Stimulated activated memory B cell treated with anti-CD40 and anti-IgM and Interleukin-4, amounts not matched to agents 10 μg/mL and 1 μg/mL and 100 μg/mL, for 72 hours (primary cell): ENCODE measurements around the gene C1GALT1C1L.
"Not testable (repeated sequence)": the region's sequence is repeated elsewhere in the genome, so short reads cannot be mapped to it uniquely, and the experiment has no call there.

Experiments used
- ATAC-seq: fragments of 150-1000 bp; cut with Tn5 transposase; 2 replicates; pipeline ENCODE4 v1.10.0; 2021
- H3K27ac Mint-ChIP-seq: one replicate; pipeline ENCODE4 v1.8.0; 2022; ENCODE audit warnings: mild to moderate bottlenecking, mixed read lengths
- H3K27me3 Mint-ChIP-seq: one replicate; pipeline ENCODE4 v1.8.0; 2022; ENCODE audit warnings: mixed read lengths
- H3K36me3 Mint-ChIP-seq: one replicate; pipeline ENCODE4 v1.8.0; 2022; ENCODE audit warnings: mixed read lengths
- H3K4me1 Mint-ChIP-seq: one replicate; pipeline ENCODE4 v1.8.0; 2022; ENCODE audit warnings: mixed read lengths
- H3K4me3 Mint-ChIP-seq: one replicate; pipeline ENCODE4 v1.8.0; 2022; ENCODE audit warnings: mild to moderate bottlenecking, moderate library complexity, mixed read lengths
- H3K9me3 Mint-ChIP-seq: one replicate; pipeline ENCODE4 v1.8.0; 2022; ENCODE audit warnings: mixed read lengths

Gene C1GALT1C1L

DNA sequence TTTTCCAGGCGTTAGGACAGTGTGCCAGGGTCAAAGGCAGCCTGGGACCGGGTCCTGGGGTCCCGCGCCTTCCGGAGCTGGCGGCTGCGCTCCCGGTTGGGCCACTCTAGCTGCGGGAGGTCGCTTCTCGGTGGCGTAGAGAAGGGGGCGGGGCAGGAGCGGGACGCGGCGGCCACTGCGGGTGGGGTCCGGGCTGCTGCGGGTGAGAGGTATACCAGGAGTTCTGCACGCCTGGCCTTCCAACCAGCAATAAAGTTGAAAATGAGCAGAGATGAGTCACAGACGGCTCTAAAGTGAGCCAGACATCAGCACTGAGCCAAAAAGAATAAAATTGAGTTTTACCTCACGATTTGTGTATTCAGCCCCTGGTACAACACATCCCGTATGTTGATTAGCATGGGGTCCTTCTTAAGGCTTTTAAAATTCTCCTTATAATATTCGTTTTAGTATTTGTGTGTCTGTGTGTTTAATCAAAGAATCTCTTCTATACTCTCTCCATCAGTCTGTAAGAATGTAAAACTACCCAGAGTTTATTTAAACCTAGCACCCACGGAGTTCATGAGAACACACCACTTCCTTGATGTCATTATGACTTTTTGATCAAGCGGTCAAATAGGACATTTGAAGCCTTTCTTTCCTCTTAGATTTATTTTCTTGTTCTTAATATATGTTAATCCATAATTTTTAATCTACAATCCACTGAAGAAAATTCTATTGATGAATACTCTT, at the start of gene C1GALT1C1L:
Gene C1GALT1C1L, minus strand, starts transcription at position 108 of the 729 bp plus-strand sequence. Its CDS starts 107 bp downstream, at position 1.
- peaks cover 23% of the 10 kb centered on the region for H3K27me3 Mint-ChIP-seq
- peak within 1 kb of the TSS; percentile 65 for H3K4me3 Mint-ChIP-seq
- peaks cover 6% of the 10 kb centered on the region for H3K9me3 Mint-ChIP-seq
- peaks cover 8% of the 10 kb centered on the region for H3K4me1 Mint-ChIP-seq
- ATAC-seq = peak; percentile 64
- peaks cover 10% of the 10 kb centered on the region for H3K36me3 Mint-ChIP-seq
- no peak within 1 kb of the TSS for H3K27ac Mint-ChIP-seq

DNA sequence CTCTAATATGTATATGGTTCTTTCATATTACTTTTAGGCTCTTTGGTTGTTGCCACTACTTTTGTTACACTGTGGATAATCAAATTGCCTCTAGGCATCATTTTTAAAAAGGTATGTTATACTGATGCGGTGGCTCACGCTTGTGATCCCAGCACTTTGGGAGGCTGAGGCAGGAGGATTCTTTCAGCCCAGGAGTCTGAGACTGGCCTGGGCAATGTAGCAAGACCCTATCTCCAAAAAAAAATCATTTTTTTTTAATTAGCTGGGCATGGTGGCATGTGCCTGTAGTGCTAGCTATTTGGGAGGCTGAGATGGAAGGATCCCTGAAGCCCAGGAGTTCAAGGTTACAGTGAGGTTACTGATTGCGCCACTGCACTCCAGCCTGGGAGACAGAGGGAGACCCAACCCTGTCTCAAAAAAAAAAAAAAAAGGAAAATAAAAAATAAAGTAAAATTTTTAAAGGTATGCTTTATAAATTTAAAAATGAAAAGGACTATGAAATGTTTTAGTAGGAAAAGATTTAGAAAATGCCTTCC, 49.5 kb upstream of the C1GALT1C1L start:
- Mint-ChIP-seq H3K4me1 (no peaks in the 10 kb centered on the region), H3K27me3 (no peaks in the 10 kb centered on the region), H3K27ac (no peak overlapping the region), H3K4me3 (no peak overlapping the region), H3K9me3 (no peaks in the 10 kb centered on the region), H3K36me3 (no peaks in the 10 kb centered on the region)
- ATAC-seq = no peak

GRCh38 chr2:43724728-43725526, 48.7 kb upstream of the C1GALT1C1L start:
- H3K27me3 Mint-ChIP-seq = no peaks in the 10 kb centered on the region
- no peak overlapping the region for H3K4me3 Mint-ChIP-seq
- no peaks in the 10 kb centered on the region for H3K36me3 Mint-ChIP-seq
- ATAC-seq = peak; percentile 36
- H3K4me1 Mint-ChIP-seq = no peaks in the 10 kb centered on the region
- H3K27ac Mint-ChIP-seq = no peak overlapping the region
- no peaks in the 10 kb centered on the region for H3K9me3 Mint-ChIP-seq

DNA sequence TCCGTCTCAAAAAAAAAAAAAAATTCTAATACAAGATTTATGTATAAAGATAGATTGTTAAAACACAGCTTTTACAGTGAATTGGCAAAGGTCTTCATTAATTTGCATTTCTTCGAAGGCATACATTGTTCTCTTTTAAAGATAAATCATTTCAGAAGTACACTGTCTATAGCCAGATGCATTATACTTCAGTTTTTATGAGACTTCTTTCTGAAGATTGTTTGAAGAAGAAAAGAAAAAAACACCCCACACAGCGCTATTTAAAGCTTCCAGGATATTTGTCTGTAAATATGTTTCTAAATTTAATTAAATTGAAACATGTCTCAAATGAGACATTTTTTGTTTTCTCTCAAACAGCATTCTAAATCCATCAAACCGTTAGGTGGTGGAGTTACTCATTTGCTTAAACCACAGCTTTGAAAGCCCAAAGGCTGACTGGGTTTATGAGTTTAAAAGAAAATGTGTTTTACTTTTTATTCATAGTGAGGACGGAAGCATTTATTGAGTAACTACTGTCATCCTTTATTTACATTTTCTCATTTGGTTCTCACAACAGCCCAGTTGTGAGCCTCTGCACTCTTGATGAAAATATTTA, 42.4 kb upstream of the C1GALT1C1L start:
- Mint-ChIP-seq H3K9me3 (no peaks in the 10 kb centered on the region), H3K4me3 (no peak overlapping the region), H3K27ac (no peak overlapping the region), H3K4me1 (peaks cover 13% of the 10 kb centered on the region), H3K36me3 (no peaks in the 10 kb centered on the region), H3K27me3 (no peaks in the 10 kb centered on the region)
- ATAC-seq = no peak

DNA sequence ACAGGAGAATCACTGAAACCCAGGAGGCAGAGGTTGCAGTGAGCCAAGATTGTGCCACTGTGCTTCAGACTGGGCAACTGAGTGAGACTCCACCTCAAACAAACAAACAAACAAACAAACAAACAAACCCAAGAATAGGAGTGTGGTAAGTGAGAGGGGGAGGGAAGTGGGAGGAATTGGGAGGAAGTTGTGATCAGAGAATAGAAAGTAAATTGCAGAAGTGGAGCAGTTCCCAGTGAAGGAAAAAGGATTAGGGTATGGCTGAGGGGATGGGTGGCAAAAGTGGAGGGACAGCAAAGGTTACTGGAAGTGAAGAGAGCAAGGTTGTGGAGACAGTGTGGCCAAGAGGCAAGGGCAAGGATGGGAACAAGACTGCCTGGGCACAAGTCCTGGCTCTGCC, 41.1 kb upstream of the C1GALT1C1L start:
- ATAC-seq = no peak
- Mint-ChIP-seq H3K27ac (no peak overlapping the region), H3K4me1 (peaks cover 13% of the 10 kb centered on the region), H3K36me3 (no peaks in the 10 kb centered on the region), H3K4me3 (no peak overlapping the region), H3K27me3 (peaks cover 4% of the 10 kb centered on the region), H3K9me3 (no peaks in the 10 kb centered on the region)

DNA sequence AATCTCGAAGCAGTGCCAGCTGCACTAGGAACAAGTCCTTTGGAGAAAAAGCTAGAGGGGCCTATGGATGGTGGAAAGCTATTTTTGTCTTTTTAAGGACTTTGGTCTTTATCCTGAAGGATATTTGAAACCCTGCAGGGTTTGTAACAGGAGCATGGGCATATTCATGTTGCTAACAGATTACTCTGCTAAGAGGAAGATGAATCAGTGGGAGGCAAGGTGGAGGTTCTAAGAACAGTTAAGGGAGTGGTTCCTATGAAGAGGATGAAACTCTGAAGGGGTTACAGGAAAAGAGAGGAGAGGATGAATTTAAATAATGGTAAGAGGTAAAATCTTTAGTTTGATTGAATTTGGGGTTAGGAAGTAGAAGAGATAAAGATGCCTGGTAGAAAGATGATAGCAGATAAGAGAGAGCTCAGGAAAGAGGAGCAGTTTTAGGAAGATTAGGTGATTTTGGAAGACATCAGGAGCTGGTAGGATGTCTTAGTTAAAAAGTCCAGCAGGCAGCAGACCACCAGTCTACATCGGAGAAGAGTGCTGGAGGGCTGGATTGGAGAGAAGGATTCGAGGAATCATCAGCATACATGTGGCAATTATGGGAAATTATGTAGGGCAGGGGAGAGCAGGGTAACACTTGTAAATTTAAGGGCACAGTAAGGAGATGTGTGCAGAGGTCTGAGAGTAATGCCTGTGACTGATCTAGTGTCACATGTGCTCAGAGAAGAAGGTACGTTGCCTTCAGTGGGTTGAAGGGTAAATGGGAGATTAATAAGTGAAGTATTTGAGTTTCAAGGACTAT, 39.3 kb upstream of the C1GALT1C1L start:
- Mint-ChIP-seq H3K27me3 (peaks cover 8% of the 10 kb centered on the region), H3K36me3 (no peaks in the 10 kb centered on the region), H3K4me3 (no peak overlapping the region), H3K27ac (no peak overlapping the region), H3K9me3 (no peaks in the 10 kb centered on the region), H3K4me1 (peaks cover 13% of the 10 kb centered on the region)
- ATAC-seq = no peak

- ATAC-seq = no peak
- Mint-ChIP-seq H3K4me1 (peaks cover 13% of the 10 kb centered on the region), H3K27me3 (peaks cover 8% of the 10 kb centered on the region), H3K27ac (no peak overlapping the region), H3K36me3 (no peaks in the 10 kb centered on the region), H3K9me3 (no peaks in the 10 kb centered on the region), H3K4me3 (no peak overlapping the region)
Measured at GRCh38 chr2:43714164-43714563, 37.9 kb upstream of the C1GALT1C1L start.

DNA sequence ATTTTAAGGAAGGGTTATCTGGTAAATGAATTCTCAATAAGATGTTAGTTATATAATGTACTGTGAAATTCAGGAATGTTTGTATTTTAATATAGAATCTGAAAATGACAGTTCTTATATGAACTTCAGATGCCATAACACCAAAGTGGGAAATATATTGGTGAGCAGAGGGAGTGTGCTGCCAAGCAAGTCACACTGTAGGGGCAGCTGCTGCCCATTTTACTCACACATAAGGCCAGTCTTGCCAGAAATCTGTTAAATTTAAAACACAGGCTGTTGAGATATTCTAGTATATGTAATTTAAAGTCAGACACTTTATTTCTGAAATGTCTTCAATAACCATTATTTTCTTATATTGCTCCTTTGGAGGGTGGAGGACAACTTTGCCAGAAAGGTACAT, 34.6 kb upstream of the C1GALT1C1L start:
- Mint-ChIP-seq H3K27me3 (peaks cover 18% of the 10 kb centered on the region), H3K9me3 (no peaks in the 10 kb centered on the region), H3K27ac (no peak overlapping the region), H3K4me3 (no peak overlapping the region), H3K4me1 (no peaks in the 10 kb centered on the region), H3K36me3 (no peaks in the 10 kb centered on the region)
- ATAC-seq = no peak

DNA sequence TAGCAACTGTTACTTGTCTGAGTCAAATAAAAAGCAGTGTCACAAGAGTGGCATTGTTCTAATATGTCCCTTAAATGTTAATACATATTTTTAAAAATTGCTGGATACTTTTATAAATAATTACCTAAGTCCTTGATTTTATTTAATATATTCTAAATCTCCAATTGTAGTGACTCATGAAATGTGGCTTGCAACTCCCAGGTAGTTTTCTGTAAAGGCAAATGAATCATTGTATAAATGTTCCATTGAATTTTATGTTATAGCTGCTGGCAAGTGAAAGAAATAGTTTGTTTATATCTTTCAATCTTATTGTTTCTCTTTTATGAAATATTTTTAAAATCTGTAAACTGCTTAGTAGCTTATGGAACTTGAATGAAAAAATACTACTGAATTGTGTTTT, 32.7 kb upstream of the C1GALT1C1L start:
- no peak for ATAC-seq
- Mint-ChIP-seq H3K4me1 (no peaks in the 10 kb centered on the region), H3K9me3 (no peaks in the 10 kb centered on the region), H3K4me3 (no peak overlapping the region), H3K27ac (no peak overlapping the region), H3K27me3 (peaks cover 18% of the 10 kb centered on the region), H3K36me3 (no peaks in the 10 kb centered on the region)

- H3K4me3 Mint-ChIP-seq = no peak overlapping the region
- no peaks in the 10 kb centered on the region for H3K4me1 Mint-ChIP-seq
- ATAC-seq = no peak
- peaks cover 18% of the 10 kb centered on the region for H3K27me3 Mint-ChIP-seq
- no peak overlapping the region for H3K27ac Mint-ChIP-seq
- no peaks in the 10 kb centered on the region for H3K9me3 Mint-ChIP-seq
- H3K36me3 Mint-ChIP-seq = no peaks in the 10 kb centered on the region
Measured at GRCh38 chr2:43708178-43708577, 31.9 kb upstream of the C1GALT1C1L start.

DNA sequence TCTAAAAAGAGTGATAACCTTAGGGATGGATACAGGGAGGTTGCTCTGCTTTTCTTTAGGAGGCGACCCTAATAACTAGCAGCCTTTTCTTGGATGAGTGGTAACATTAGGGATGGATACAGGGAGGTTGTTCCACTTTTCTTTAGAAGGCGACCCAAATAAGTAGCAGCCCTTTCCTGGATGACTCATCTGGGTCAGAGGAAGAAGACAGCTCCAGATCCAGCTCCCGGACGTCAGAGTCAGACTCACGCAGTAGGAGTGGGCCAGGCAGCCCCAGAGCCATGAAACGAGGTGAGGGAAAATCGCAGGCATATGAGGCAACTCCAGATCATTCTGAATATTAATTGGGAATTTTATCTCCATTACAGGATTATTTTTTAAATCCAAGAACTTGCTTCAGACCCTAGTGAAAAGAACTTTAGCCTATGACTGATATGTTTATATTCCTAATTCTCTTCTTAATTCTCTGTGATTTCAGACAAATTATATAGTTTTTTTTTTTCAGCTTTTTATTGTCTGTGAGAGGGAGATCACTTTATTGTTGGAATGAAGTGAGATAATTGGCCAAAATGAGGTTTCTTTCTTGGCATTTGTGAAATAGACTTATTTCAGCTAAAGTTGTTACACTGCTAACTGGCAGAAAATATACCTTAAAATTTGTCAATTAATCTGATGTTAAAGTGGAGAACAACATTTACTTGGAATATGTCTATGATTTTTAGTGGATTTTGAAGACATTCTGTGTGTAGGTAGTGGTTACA, 31.2 kb upstream of the C1GALT1C1L start:
- peaks cover 15% of the 10 kb centered on the region for H3K27me3 Mint-ChIP-seq
- no peak overlapping the region for H3K27ac Mint-ChIP-seq
- H3K36me3 Mint-ChIP-seq = no peaks in the 10 kb centered on the region
- H3K4me3 Mint-ChIP-seq = no peak overlapping the region
- H3K9me3 Mint-ChIP-seq = no peaks in the 10 kb centered on the region
- no peaks in the 10 kb centered on the region for H3K4me1 Mint-ChIP-seq
- no peak for ATAC-seq

DNA sequence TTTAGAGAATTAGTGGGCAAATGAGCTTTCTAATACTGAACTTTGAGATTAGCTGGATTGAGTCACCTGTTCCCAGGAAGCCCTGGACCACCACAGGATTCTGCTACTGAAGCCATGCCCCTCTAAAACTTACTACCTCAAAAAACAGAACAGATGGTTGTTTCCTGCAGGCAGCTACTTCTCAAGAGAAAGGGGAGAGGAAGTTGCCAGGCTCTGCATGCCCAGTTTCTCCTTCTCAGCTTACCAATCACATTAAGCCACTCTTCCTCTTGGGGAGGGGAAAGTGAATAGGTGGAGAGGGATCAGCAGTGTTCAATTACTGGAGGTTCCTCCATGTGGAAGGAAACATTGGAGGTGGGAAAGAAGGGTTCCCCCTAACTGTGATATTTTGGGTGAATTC, 24.9 kb upstream of the C1GALT1C1L start:
- Mint-ChIP-seq H3K4me3 (no peak overlapping the region), H3K4me1 (peaks cover 24% of the 10 kb centered on the region), H3K27ac (peak overlapping the region; percentile 34), H3K9me3 (no peaks in the 10 kb centered on the region), H3K27me3 (peaks cover 9% of the 10 kb centered on the region), H3K36me3 (no peaks in the 10 kb centered on the region)
- no peak for ATAC-seq

DNA sequence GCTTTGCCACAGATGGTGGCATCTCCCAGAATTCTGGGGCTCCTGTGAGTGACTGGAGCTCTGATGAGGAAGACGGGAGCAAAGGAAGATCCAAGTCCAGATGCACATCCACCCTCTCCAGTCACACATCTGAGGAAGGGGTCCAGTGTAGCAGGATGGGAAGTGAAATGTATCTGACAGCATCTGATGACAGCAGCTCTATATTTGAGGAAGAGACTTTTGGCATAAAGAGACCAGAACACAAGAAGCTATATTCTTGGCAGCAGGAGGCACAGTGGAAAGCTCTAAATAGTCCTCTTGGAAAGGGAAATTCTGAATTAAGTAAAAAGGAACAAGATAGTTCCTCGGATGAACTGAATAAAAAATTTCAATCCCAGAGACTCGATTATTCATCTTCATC, 23.5 kb upstream of the C1GALT1C1L start:
- Mint-ChIP-seq H3K27ac (no peak overlapping the region), H3K9me3 (no peaks in the 10 kb centered on the region), H3K36me3 (no peaks in the 10 kb centered on the region), H3K4me1 (peaks cover 24% of the 10 kb centered on the region), H3K27me3 (peaks cover 9% of the 10 kb centered on the region), H3K4me3 (no peak overlapping the region)
- no peak for ATAC-seq

- not testable (repeated sequence) for H3K27me3 Mint-ChIP-seq, H3K36me3 Mint-ChIP-seq, ATAC-seq, H3K4me3 Mint-ChIP-seq, H3K9me3 Mint-ChIP-seq
- Mint-ChIP-seq H3K27ac (peak overlapping the region; percentile 83), H3K4me1 (peaks cover 24% of the 10 kb centered on the region)
Measured at GRCh38 chr2:43698140-43698539, 21.9 kb upstream of the C1GALT1C1L start.
